Neural progenitor cell (in vitro differentiated cells): Measurements from ENCODE around the gene CD48.

Experiments
- CTCF ChIP-seq: fragments of 200-600 bp; sonication (generic); IDR thresholded peaks from 2 replicates; pipeline ENCODE4 v1.5.1; 2017; ENCODE audit warnings: antibody characterized with exemption, mild to moderate bottlenecking
- EZH2 ChIP-seq: fragments of 200-600 bp; sonication (generic); IDR thresholded peaks from 2 replicates; pipeline ENCODE4 v1.6.1; 2017; ENCODE audit warnings: antibody characterized with exemption, mild to moderate bottlenecking, moderate library complexity

GRCh38 chr1:160718210-160718609 is 6.6 kb upstream of the CD48 start:
- TF ChIP-seq CTCF = no peak
- TF ChIP-seq EZH2 = no peak
